SU-DHL-6 (cell line): ENCODE measurements around the gene GPR137.

Experiments used
- H2AFZ ChIP-seq: fragments of 200-600 bp; sonication (generic); 2 replicates; pipeline ENCODE4 v1.6.1; 2014; ENCODE audit warnings: low read depth, mild to moderate bottlenecking, moderate library complexity, mixed read lengths, antibody characterized with exemption, low read length; ENCODE audit not compliant: severe bottlenecking
- H3F3A ChIP-seq: fragments of 200-600 bp; shearing (Covaris generic); 2 replicates; pipeline ENCODE4 v1.6.0; 2016; ENCODE audit warnings: antibody characterized with exemption, mild to moderate bottlenecking; ENCODE audit not compliant: insufficient read depth
- H3K27ac ChIP-seq: fragments of 200-600 bp; sonication (generic); 2 replicates; pipeline ENCODE4 v1.5.1; 2016; ENCODE audit warnings: low read depth, mild to moderate bottlenecking, low read length, moderate library complexity, mixed read lengths
- H3K27me3 ChIP-seq: fragments of 200-600 bp; sonication (generic), shearing (Covaris generic); 2 replicates; pipeline ENCODE4 v1.6.0; 2014; ENCODE audit warnings: mild to moderate bottlenecking, low read length
- H3K36me3 ChIP-seq: fragments of 200-600 bp; sonication (generic); 2 replicates; pipeline ENCODE4 v1.6.1; 2014; ENCODE audit warnings: mild to moderate bottlenecking, low read length, mixed read lengths
- H3K4me2 ChIP-seq: fragments of 300-600, 200-600 bp; shearing (Covaris generic), sonication (generic); 2 replicates; pipeline ENCODE4 v1.6.0; 2014; ENCODE audit warnings: low read length, low read depth, mild to moderate bottlenecking; ENCODE audit not compliant: poor library complexity, severe bottlenecking
- H3K4me3 ChIP-seq: fragments of 200-600 bp; sonication (generic); 2 replicates; pipeline ENCODE4 v1.5.1; 2014; ENCODE audit warnings: antibody characterized with exemption, low read length, mild to moderate bottlenecking, mixed read lengths; ENCODE audit not compliant: insufficient read depth, poor library complexity, severe bottlenecking
- H3K79me2 ChIP-seq: fragments of 200-600 bp; sonication (generic); 2 replicates; pipeline ENCODE4 v1.6.1; 2014; ENCODE audit warnings: mild to moderate bottlenecking, low read length, moderate library complexity; ENCODE audit not compliant: insufficient read depth
- H3K9ac ChIP-seq: fragments of 200-600 bp; sonication (generic); 2 replicates; pipeline ENCODE4 v1.7.0; 2014; ENCODE audit warnings: mild to moderate bottlenecking, low read length
- H3K9me2 ChIP-seq: fragments of 200-600 bp; sonication (generic); replicated peaks from 2 replicates; pipeline ENCODE4 v1.6.1; 2014; ENCODE audit warnings: low read length; ENCODE audit not compliant: insufficient read depth
- H3K9me3 ChIP-seq: fragments of 200-600 bp; sonication (generic); 2 replicates; pipeline ENCODE4 v1.6.1; 2014; ENCODE audit warnings: low read length, mixed read lengths; ENCODE audit not compliant: insufficient read depth
- H4K20me1 ChIP-seq: fragments of 200-600 bp; sonication (generic); 2 replicates; pipeline ENCODE4 v1.6.1; 2014; ENCODE audit warnings: low read depth, mild to moderate bottlenecking, antibody characterized with exemption, low read length, moderate library complexity, mixed read lengths
- EZH2phosphoT487 ChIP-seq: fragments of 200-600 bp; sonication (generic), shearing (Covaris generic); conservative IDR thresholded peaks from 2 replicates; pipeline ENCODE4 v1.6.1; 2018; ENCODE audit warnings: mild to moderate bottlenecking, antibody characterized with exemption, low read length, moderate library complexity, mixed read lengths
- TF ChIP-seq, protein P1 (sequence below): fragments of 200-600 bp; sonication (generic); IDR thresholded peaks from one replicate; pipeline ENCODE4 v1.5.1; 2017; ENCODE audit warnings: antibody characterized with exemption, mild to moderate bottlenecking, low read length, moderate library complexity; ENCODE audit not compliant: insufficient read depth, poor library complexity, severe bottlenecking

GPR137 gene

DNA sequence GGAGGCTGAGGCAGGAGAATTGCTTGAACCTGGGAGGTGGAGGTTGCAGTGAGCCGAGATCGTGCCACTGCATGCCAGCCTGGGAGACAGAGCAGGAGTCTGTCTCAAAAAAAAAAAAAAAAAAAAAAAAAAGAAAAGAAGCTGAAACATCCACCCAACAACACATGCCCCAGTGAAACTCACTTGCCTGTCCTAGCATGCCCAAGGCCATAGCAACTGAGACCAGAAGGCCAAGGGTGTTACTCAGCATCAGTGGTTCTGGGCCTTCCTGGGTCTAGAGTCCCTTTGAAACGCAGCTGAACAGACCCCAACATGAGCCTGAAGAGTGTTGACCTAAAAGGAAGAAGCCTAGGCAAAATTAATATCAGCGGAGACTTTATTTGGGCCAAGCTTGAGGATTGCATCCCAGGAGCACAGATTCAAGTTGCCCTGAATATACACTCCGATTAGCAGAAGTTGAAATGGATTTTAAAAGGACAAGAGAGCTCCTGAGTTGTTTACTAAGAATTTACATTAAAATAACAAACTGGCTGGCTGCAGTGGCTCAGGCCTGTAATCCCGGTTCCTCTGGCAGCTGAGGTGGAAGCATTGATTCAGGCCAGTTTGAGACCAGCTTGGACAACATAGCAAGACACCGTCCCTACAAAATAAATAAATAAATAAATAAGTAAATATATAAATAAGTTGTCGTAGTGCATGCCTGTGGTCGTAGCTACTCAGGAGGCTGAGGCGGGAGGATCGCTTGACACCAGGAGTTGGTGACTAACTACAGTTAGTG lies 39.2 kb downstream of the GPR137 start:
- H3K9me2 ChIP-seq: no peaks in the 10 kb centered on the region
- no peak overlapping the region for H3K4me3 ChIP-seq
- no peaks in the 10 kb centered on the region for H4K20me1 ChIP-seq
- H3K79me2 ChIP-seq: no peaks in the 10 kb centered on the region
- H3K9me3 ChIP-seq: no peaks in the 10 kb centered on the region
- no peak overlapping the region for H3K9ac ChIP-seq
- no peak overlapping the region for H2AFZ ChIP-seq
- H3K27me3 ChIP-seq: no peaks in the 10 kb centered on the region
- H3K36me3 ChIP-seq: no peaks in the 10 kb centered on the region
- H3K4me2 ChIP-seq: no peak overlapping the region
- TF ChIP-seq, protein P1, sequence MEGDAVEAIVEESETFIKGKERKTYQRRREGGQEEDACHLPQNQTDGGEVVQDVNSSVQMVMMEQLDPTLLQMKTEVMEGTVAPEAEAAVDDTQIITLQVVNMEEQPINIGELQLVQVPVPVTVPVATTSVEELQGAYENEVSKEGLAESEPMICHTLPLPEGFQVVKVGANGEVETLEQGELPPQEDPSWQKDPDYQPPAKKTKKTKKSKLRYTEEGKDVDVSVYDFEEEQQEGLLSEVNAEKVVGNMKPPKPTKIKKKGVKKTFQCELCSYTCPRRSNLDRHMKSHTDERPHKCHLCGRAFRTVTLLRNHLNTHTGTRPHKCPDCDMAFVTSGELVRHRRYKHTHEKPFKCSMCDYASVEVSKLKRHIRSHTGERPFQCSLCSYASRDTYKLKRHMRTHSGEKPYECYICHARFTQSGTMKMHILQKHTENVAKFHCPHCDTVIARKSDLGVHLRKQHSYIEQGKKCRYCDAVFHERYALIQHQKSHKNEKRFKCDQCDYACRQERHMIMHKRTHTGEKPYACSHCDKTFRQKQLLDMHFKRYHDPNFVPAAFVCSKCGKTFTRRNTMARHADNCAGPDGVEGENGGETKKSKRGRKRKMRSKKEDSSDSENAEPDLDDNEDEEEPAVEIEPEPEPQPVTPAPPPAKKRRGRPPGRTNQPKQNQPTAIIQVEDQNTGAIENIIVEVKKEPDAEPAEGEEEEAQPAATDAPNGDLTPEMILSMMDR: no peak
- TF ChIP-seq EZH2phosphoT487: no peak
- no peak overlapping the region for H3K27ac ChIP-seq
- H3F3A ChIP-seq: no peaks in the 10 kb centered on the region

DNA sequence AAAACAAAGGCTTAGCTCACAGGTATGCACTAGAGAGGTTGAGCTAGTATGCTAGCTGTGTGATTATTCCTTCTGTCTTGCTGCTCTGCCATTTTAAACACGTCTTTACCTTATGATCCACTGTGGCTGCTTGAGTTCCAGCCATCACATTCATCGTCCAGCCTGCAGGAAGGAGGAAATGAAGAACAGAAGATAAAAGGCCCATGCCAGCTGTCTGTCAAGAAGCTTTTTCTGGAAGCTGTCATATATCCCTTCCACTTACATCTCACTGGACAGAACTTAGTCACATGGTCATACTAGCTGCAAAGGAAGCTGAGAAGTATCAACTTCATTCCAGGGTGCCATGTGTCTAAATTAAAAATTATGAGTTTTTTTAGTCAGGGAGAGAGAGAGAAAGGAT lies 41.7 kb downstream of the GPR137 start:
- Histone ChIP-seq H3K27ac (no peak overlapping the region), H3K4me2 (no peak overlapping the region), H3K27me3 (no peaks in the 10 kb centered on the region), H4K20me1 (no peaks in the 10 kb centered on the region), H3K9ac (no peak overlapping the region), H3K9me2 (no peaks in the 10 kb centered on the region), H3K9me3 (no peaks in the 10 kb centered on the region), H3K79me2 (no peaks in the 10 kb centered on the region), H3K36me3 (no peaks in the 10 kb centered on the region), H2AFZ (no peak overlapping the region), H3F3A (no peaks in the 10 kb centered on the region), H3K4me3 (no peak overlapping the region)
- TF ChIP-seq EZH2phosphoT487: no peak
- TF ChIP-seq, protein P1: no peak

GRCh38 chr11:64327993-64328392 lies 42.3 kb downstream of the GPR137 start:
- Histone ChIP-seq H2AFZ (no peak overlapping the region), H3K27me3 (no peaks in the 10 kb centered on the region), H3K9me3 (no peaks in the 10 kb centered on the region), H4K20me1 (no peaks in the 10 kb centered on the region), H3K4me3 (no peak overlapping the region), H3K9ac (no peak overlapping the region), H3K4me2 (no peak overlapping the region), H3K9me2 (no peaks in the 10 kb centered on the region), H3K79me2 (no peaks in the 10 kb centered on the region), H3K27ac (no peak overlapping the region), H3K36me3 (no peaks in the 10 kb centered on the region), H3F3A (no peaks in the 10 kb centered on the region)
- TF ChIP-seq, protein P1: no peak
- TF ChIP-seq EZH2phosphoT487: no peak
